ENCODE results near the gene RNF220. TPM values are rescaled to one million over a fixed set of nuclear protein-coding genes. Genes with fewer than 3 reads are reported as not detected.

The RNF220 gene
- total RNA-seq, 6 experiments from 2014 or later: 42.1 to 54.7 (median 51.9) TPM

GRCh38 chr1:44523593-44524591 is 118.8 kb downstream of the RNF220 start:
- no peaks in the 10 kb centered on the region for H3K9me3 Mint-ChIP-seq
- no peak overlapping the region for H3K4me3 Mint-ChIP-seq
- no peaks in the 10 kb centered on the region for H3K36me3 Mint-ChIP-seq (ENCODE audit: low read depth)
- H3K27ac Mint-ChIP-seq: no peak overlapping the region
- no peak for DNase-seq
- no peak for TF ChIP-seq CTCF (IDR thresholded peaks at IDR 0.05)
- no peaks in the 10 kb centered on the region for H3K4me1 Mint-ChIP-seq (ENCODE audit: low read depth)
- H3K27me3 Mint-ChIP-seq (ENCODE audit: insufficient read depth): peaks cover 24% of the 10 kb centered on the region

GRCh38 chr1:44524655-44525500 is 119.8 kb downstream of the RNF220 start:
- Mint-ChIP-seq H3K9me3 (no peaks in the 10 kb centered on the region), H3K27me3 (ENCODE audit: insufficient read depth) (peaks cover 25% of the 10 kb centered on the region), H3K4me3 (no peak overlapping the region), H3K4me1 (ENCODE audit: low read depth) (no peaks in the 10 kb centered on the region), H3K27ac (no peak overlapping the region), H3K36me3 (ENCODE audit: low read depth) (no peaks in the 10 kb centered on the region)
- no peak for DNase-seq
- no peak for TF ChIP-seq CTCF (IDR thresholded peaks at IDR 0.05)

- no peak for DNase-seq
- Mint-ChIP-seq H3K36me3 (ENCODE audit: low read depth) (no peaks in the 10 kb centered on the region), H3K27ac (no peak overlapping the region), H3K9me3 (no peaks in the 10 kb centered on the region), H3K27me3 (ENCODE audit: insufficient read depth) (peaks cover 14% of the 10 kb centered on the region; the same call in 1 of the 2 replicates), H3K4me3 (no peak overlapping the region), H3K4me1 (ENCODE audit: low read depth) (peaks cover 6% of the 10 kb centered on the region)
- TF ChIP-seq CTCF (IDR thresholded peaks at IDR 0.05): no peak
These were observed 121.4 kb downstream of the RNF220 start for GRCh38 chr1:44526295-44527073.

- H3K4me3 Mint-ChIP-seq: peak overlapping the region; percentile 18
- H3K27ac Mint-ChIP-seq: peak overlapping the region; percentile 40; the same call in 1 of the 2 replicates
These were observed 126.9 kb downstream of the RNF220 start for GRCh38 chr1:44531785-44532566.

More at GRCh38 chr1:44531785-44532566, 126.9 kb downstream of the RNF220 start:
- H3K36me3 Mint-ChIP-seq (ENCODE audit: low read depth): no peaks in the 10 kb centered on the region; the same call in 1 of the 2 replicates
- DNase-seq: peak; percentile 82
- TF ChIP-seq CTCF (IDR thresholded peaks at IDR 0.05): no peak
- H3K4me1 Mint-ChIP-seq (ENCODE audit: low read depth): peaks cover 21% of the 10 kb centered on the region
- peaks cover 11% of the 10 kb centered on the region for H3K27me3 Mint-ChIP-seq (ENCODE audit: insufficient read depth)
- H3K9me3 Mint-ChIP-seq: peaks cover 6% of the 10 kb centered on the region
